ENCODE measurements around the gene RIC3.

RIC3 gene

DNA sequence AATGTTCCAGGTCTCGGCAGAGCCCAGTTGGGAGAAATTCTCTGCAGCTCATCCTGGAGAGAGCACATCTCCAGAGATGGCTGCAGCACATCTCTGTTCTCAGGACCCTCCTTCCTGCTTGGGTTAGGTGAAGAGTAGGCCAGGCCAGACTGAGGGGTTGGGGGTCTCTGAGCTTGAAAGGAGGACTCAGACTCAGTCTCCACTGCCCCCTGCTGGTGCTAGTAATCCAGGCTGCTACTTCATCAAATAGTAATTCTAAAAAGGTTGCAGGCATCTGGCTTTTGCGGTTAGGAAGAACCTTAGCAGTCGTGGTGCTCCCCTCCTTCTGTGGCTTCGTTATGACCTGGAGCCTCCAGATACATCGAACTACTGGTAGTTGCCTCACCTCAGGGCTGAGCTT, 78.1 kb downstream of the RIC3 start:
- no peak overlapping the region for H3K4me3 ChIP-seq (ENCODE audit: low read depth, low read length)
- TF ChIP-seq, protein P1, sequence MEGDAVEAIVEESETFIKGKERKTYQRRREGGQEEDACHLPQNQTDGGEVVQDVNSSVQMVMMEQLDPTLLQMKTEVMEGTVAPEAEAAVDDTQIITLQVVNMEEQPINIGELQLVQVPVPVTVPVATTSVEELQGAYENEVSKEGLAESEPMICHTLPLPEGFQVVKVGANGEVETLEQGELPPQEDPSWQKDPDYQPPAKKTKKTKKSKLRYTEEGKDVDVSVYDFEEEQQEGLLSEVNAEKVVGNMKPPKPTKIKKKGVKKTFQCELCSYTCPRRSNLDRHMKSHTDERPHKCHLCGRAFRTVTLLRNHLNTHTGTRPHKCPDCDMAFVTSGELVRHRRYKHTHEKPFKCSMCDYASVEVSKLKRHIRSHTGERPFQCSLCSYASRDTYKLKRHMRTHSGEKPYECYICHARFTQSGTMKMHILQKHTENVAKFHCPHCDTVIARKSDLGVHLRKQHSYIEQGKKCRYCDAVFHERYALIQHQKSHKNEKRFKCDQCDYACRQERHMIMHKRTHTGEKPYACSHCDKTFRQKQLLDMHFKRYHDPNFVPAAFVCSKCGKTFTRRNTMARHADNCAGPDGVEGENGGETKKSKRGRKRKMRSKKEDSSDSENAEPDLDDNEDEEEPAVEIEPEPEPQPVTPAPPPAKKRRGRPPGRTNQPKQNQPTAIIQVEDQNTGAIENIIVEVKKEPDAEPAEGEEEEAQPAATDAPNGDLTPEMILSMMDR (IDR thresholded peaks at IDR 0.05; ENCODE audit: low read depth, low read length, missing control alignments) = peak; percentile 77
- in situ Hi-C loops (cut with HindIII; ENCODE audit: low sequenced_read_pairs) = no loop called here
- no peak for DNase-seq (ENCODE audit: low read depth)

DNA sequence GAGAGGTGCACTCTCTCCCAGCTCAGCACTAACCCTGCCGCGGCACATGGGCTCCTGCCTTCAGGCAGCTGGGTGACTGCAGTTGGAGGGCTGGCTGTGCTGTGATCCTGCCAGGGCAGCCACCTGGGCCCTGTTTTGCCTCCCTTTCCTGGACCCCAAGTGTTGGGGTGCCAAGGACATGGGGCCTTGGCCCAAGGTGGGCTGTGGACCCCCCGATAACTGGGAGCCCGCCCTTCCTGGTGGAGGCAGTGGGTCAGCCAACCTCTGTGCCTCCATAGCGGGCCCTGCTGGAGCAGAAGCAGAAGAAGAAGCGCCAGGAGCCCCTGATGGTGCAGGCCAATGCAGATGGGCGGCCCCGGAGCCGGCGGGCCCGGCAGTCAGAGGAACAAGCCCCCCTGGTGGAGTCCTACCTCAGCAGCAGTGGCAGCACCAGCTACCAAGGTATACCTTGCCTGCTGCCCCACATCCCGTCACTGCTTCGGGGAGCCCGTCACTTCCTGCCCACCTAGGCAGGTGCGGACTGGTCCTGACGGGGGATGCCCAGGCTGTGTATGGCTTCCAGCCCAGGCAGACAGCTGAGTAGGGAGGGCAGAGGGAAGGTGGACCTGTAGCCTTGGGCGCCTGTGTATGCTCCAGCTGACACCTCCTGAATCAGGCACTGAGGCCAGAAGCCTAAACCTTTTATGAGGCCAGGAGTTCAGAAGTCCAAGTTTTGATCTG, 78.9 kb downstream of the RIC3 start:
- in situ Hi-C loops (cut with HindIII; ENCODE audit: low sequenced_read_pairs) = loop anchor here (5.0 kb wide), 1 partner anchor 73 kb away; no protein-coding TSS in a partner anchor
- TF ChIP-seq, protein P1 (IDR thresholded peaks at IDR 0.05; ENCODE audit: low read depth, low read length, missing control alignments) = no peak
- DNase-seq (ENCODE audit: low read depth) = no peak
- no peak overlapping the region for H3K4me3 ChIP-seq (ENCODE audit: low read depth, low read length)

DNA sequence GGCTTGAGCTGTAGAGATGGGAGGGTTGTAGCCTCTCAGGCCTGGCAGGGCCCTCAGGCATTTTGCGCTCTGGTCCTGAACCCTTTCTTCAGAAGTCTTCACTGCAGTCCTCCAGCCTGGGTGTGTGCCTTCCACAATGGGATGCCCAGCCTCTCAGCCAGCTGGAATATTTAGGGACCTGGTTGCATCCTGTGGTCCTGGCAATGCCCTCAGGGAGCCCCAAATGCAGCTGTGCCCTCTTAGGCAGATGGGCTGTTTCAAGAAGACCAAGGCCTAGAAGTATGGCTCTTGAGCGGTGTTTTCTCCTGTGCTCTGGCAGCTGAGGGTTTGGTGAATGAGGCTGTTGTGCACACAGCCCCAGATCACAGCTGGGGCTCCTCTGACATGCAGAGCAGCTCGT, 81.1 kb downstream of the RIC3 start:
- in situ Hi-C loops (cut with HindIII; ENCODE audit: low sequenced_read_pairs) = loop anchor here (5.0 kb wide), 1 partner anchor 70 kb away; no protein-coding TSS in a partner anchor
- H3K4me3 ChIP-seq (ENCODE audit: low read depth, low read length) = no peak overlapping the region
- TF ChIP-seq, protein P1 (IDR thresholded peaks at IDR 0.05; ENCODE audit: low read depth, low read length, missing control alignments) = no peak
- no peak for DNase-seq (ENCODE audit: low read depth)

DNA sequence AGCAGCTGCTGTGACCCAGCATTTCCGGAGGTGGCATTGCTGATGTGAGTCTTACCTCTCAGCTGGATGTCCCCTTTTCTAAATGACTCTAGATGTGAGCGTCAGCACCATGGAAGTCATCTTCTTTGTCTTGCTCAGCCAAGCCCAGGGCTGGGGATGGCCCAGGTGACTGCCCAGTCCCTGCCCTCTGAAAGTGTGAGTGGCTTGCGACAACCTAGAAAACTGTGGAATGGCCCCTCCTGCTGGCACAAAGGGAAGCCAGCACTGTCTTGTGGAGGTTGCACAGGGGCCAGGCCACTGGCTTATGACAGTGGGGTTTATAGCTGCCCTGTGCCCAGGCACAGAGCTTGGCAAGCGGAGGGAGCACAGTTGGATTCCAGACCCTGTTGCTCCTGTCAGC, 81.6 kb downstream of the RIC3 start:
- no peak overlapping the region for H3K4me3 ChIP-seq (ENCODE audit: low read depth, low read length)
- DNase-seq (ENCODE audit: low read depth) = no peak
- TF ChIP-seq, protein P1 (IDR thresholded peaks at IDR 0.05; ENCODE audit: low read depth, low read length, missing control alignments) = peak; percentile 21
- in situ Hi-C loops (cut with HindIII; ENCODE audit: low sequenced_read_pairs) = loop anchor here (5.0 kb wide), 1 partner anchor 70 kb away; no protein-coding TSS in a partner anchor

DNA sequence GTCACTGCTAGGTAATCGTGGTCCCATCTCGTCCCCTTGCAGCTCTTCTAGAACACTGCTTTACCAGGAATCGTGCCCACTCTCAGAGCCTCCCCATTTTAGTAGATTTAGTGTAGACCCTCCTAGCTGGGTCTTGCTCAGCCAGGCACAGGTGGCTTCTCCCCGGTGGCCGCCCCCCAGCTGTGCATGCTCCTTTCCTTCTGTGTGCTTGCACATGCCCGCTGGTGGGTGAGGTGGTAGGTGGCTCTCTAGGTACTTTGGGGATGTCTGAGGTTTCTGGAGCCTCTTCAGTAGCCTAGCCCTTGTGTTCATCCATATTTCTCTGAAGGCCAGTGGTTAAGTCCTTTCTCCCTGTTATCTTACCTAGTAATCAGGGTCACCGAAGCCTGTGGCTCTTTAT, 82.3 kb downstream of the RIC3 start:
- TF ChIP-seq, protein P1 (IDR thresholded peaks at IDR 0.05; ENCODE audit: low read depth, low read length, missing control alignments) = no peak
- in situ Hi-C loops (cut with HindIII; ENCODE audit: low sequenced_read_pairs) = loop anchor here (5.0 kb wide), 1 partner anchor 69 kb away; no protein-coding TSS in a partner anchor
- H3K4me3 ChIP-seq (ENCODE audit: low read depth, low read length) = no peak overlapping the region
- no peak for DNase-seq (ENCODE audit: low read depth)

DNA sequence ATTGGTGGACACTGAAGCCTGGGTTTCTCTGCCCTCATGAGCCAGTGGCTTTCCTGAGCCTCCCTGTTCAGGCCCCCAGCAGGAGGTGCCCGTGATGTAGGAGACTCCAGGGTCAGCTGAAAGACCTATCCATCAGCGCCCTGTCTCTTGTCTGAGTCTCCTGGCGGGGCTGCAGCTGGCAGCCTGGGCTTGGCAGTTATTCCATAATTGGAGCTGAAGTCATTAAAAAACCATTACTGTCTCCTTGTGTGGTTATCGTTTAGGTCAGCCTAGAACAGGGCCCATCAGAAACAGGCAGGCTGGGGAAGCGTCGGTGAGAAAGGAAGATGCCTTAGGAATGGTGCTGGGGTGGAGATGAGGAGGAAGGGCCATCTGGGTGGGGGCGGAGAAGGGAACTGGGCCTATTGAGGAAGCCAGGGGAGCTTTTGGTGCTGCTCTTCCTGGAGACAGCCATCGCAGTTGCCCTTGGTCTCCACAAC, 82.8 kb downstream of the RIC3 start:
- TF ChIP-seq, protein P1 (IDR thresholded peaks at IDR 0.05; ENCODE audit: low read depth, low read length, missing control alignments) = no peak
- no peak overlapping the region for H3K4me3 ChIP-seq (ENCODE audit: low read depth, low read length)
- in situ Hi-C loops (cut with HindIII; ENCODE audit: low sequenced_read_pairs) = loop anchor here (5.0 kb wide), 1 partner anchor 69 kb away; no protein-coding TSS in a partner anchor
- DNase-seq (ENCODE audit: low read depth) = no peak
